Neural cell (in vitro differentiated cells): ENCODE results near the gene NDFIP1. TPM values are rescaled to one million over a fixed set of nuclear protein-coding genes. Genes with fewer than 3 reads are reported as not detected.

Experiments
- H2AFZ ChIP-seq: fragments of 200-600, 300-800 bp; sonication (generic), shearing (Covaris generic); 2 replicates; pipeline ENCODE4 v1.6.0; 2014; ENCODE audit warnings: low read depth, mild to moderate bottlenecking, antibody characterized with exemption, low read length, moderate library complexity
- H3F3A ChIP-seq: fragments of 200-600 bp; shearing (Covaris generic); 2 replicates; pipeline ENCODE4 v1.6.1; 2016; ENCODE audit warnings: mild to moderate bottlenecking, moderate library complexity, mixed read lengths, antibody characterized with exemption, low read length; ENCODE audit not compliant: insufficient read depth, poor library complexity, severe bottlenecking
- H3K27ac ChIP-seq: fragments of 200-600, 300-800 bp; sonication (generic), shearing (Covaris generic); 2 replicates; pipeline ENCODE4 v1.5.1; 2014; ENCODE audit warnings: mild to moderate bottlenecking, low read length, moderate library complexity
- H3K27me3 ChIP-seq: fragments of 300-800, 200-600 bp; sonication (generic), shearing (Covaris generic); 2 replicates; pipeline ENCODE4 v1.6.0; 2014; ENCODE audit warnings: mild to moderate bottlenecking, low read depth, low read length, moderate library complexity; ENCODE audit not compliant: insufficient read depth
- H3K36me3 ChIP-seq: fragments of 300-800, 200-600 bp; sonication (generic), shearing (Covaris generic); 2 replicates; pipeline ENCODE4 v1.5.1; 2014; ENCODE audit warnings: mild to moderate bottlenecking, antibody characterized with exemption, low read length, moderate library complexity; ENCODE audit not compliant: insufficient read depth
- H3K4me2 ChIP-seq: fragments of 300-800, 200-600 bp; sonication (generic), shearing (Covaris generic); 2 replicates; pipeline ENCODE4 v1.6.0; 2014; ENCODE audit warnings: mild to moderate bottlenecking, low read length
- H3K4me3 ChIP-seq: fragments of 300-800, 200-600 bp; sonication (generic), shearing (Covaris generic); 2 replicates; pipeline ENCODE4 v1.5.1; 2014; ENCODE audit warnings: mild to moderate bottlenecking, low read length, moderate library complexity
- H3K79me2 ChIP-seq: fragments of 200-600 bp; shearing (Covaris generic); replicated peaks from 2 replicates; pipeline ENCODE4 v1.6.0; 2014; ENCODE audit warnings: mild to moderate bottlenecking, low read length, moderate library complexity; ENCODE audit not compliant: insufficient read depth
- H3K9ac ChIP-seq: fragments of 300-800, 200-600 bp; sonication (generic), shearing (Covaris generic); 2 replicates; pipeline ENCODE4 v1.6.1; 2016; ENCODE audit warnings: mild to moderate bottlenecking, low read length, mixed read lengths
- H3K9me2 ChIP-seq: fragments of 200-600 bp; shearing (Covaris generic); 2 replicates; pipeline ENCODE4 v1.6.1; 2016; ENCODE audit warnings: mild to moderate bottlenecking, low read length, mixed read lengths; ENCODE audit not compliant: insufficient read depth
- H3K9me3 ChIP-seq: fragments of 200-600, 300-800 bp; sonication (generic), shearing (Covaris generic); 2 replicates; pipeline ENCODE4 v1.6.1; 2016; ENCODE audit warnings: mild to moderate bottlenecking, mixed run types, low read length, moderate library complexity, mixed read lengths
- H4K20me1 ChIP-seq: fragments of 200-600 bp; shearing (Covaris generic); 2 replicates; pipeline ENCODE4 v1.6.1; 2016; ENCODE audit warnings: mild to moderate bottlenecking, mixed run types; ENCODE audit not compliant: insufficient read depth
- EP300 ChIP-seq: fragments of 450-650 bp; conservative IDR thresholded peaks from 2 replicates; pipeline ENCODE4 v1.6.1; 2014; ENCODE audit warnings: antibody characterized with exemption, mild to moderate bottlenecking, moderate library complexity; ENCODE audit not compliant: poor library complexity, severe bottlenecking
- EZH2 ChIP-seq: fragments of 200-600, 300-800 bp; shearing (Covaris generic), sonication (generic); IDR thresholded peaks from 2 replicates; pipeline ENCODE4 v1.6.1; 2014; ENCODE audit warnings: antibody characterized with exemption, low read length, borderline replicate concordance, mild to moderate bottlenecking; ENCODE audit not compliant: insufficient read depth, poor library complexity, severe bottlenecking
- MXI1 ChIP-seq: fragments of 450-650 bp; conservative IDR thresholded peaks from 2 replicates; pipeline ENCODE4 v1.6.1; 2014; ENCODE audit warnings: antibody characterized with exemption, mild to moderate bottlenecking; ENCODE audit not compliant: poor library complexity, severe bottlenecking
- POLR2AphosphoS5 ChIP-seq: IDR thresholded peaks from 2 replicates; pipeline ENCODE4 v1.6.1; 2012
- RAD21 ChIP-seq: fragments of 450-650 bp; conservative IDR thresholded peaks from 2 replicates; pipeline ENCODE4 v1.6.1; 2014; ENCODE audit warnings: antibody characterized with exemption, mild to moderate bottlenecking, moderate library complexity
- SMC3 ChIP-seq: fragments of 450-650 bp; conservative IDR thresholded peaks from 2 replicates; pipeline ENCODE4 v1.6.1; 2014; ENCODE audit warnings: antibody characterized with exemption, mild to moderate bottlenecking, moderate library complexity; ENCODE audit not compliant: poor library complexity
- TAF1 ChIP-seq: IDR thresholded peaks from 2 replicates; pipeline ENCODE4 v1.6.1; 2012; ENCODE audit warnings: low read depth
- polyA plus RNA-seq: library from polyadenylated mRNA; depleted of rRNA; stranded (reverse); fragments of >200 nt; gene quantifications from 2 replicates; pipeline ENCODE4 v1.2.3, GENCODE V29; 2014
- TF ChIP-seq, protein P1 (sequence below): IDR thresholded peaks from 2 replicates; pipeline ENCODE4 v1.6.1; 2012; ENCODE audit warnings: borderline replicate concordance
- TF ChIP-seq, protein P2 (sequence below): fragments of 450-650 bp; IDR thresholded peaks from 2 replicates; pipeline ENCODE4 v1.5.1; 2014; ENCODE audit warnings: antibody characterized with exemption, mild to moderate bottlenecking, moderate library complexity; ENCODE audit not compliant: poor library complexity, severe bottlenecking

NDFIP1 gene
- polyA plus RNA-seq, 1 donor from 2014 or later, result 99.7 TPM

DNA sequence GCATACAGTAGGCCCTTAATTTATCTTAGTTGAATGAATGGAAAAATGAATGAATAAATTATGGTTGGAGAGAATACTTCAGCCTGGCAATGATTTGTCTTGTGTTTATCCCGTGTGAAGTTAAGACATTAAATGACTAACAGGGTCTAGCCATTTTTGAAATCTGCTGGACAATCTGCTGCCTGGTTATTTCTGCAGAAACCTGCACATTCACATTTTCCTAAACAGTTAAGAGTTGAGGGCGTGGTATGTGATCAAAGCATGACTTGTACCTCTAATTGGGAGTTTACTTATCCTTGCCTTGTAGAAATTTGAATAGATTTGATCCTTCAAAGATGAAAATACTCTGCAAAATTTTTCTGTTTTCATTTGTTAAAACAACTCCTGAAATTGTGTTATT, 34.6 kb upstream of the NDFIP1 start:
- no peaks in the 10 kb centered on the region for H3K27me3 ChIP-seq
- no peak overlapping the region for H3K4me3 ChIP-seq
- no peaks in the 10 kb centered on the region for H4K20me1 ChIP-seq
- H3K79me2 ChIP-seq, result no peaks in the 10 kb centered on the region
- TF ChIP-seq EP300 (no peak), POLR2AphosphoS5 (no peak)
- TF ChIP-seq, protein P1, sequence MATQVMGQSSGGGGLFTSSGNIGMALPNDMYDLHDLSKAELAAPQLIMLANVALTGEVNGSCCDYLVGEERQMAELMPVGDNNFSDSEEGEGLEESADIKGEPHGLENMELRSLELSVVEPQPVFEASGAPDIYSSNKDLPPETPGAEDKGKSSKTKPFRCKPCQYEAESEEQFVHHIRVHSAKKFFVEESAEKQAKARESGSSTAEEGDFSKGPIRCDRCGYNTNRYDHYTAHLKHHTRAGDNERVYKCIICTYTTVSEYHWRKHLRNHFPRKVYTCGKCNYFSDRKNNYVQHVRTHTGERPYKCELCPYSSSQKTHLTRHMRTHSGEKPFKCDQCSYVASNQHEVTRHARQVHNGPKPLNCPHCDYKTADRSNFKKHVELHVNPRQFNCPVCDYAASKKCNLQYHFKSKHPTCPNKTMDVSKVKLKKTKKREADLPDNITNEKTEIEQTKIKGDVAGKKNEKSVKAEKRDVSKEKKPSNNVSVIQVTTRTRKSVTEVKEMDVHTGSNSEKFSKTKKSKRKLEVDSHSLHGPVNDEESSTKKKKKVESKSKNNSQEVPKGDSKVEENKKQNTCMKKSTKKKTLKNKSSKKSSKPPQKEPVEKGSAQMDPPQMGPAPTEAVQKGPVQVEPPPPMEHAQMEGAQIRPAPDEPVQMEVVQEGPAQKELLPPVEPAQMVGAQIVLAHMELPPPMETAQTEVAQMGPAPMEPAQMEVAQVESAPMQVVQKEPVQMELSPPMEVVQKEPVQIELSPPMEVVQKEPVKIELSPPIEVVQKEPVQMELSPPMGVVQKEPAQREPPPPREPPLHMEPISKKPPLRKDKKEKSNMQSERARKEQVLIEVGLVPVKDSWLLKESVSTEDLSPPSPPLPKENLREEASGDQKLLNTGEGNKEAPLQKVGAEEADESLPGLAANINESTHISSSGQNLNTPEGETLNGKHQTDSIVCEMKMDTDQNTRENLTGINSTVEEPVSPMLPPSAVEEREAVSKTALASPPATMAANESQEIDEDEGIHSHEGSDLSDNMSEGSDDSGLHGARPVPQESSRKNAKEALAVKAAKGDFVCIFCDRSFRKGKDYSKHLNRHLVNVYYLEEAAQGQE, result no peak
- H3K36me3 ChIP-seq, result no peaks in the 10 kb centered on the region
- no peak overlapping the region for H3K4me2 ChIP-seq
- no peaks in the 10 kb centered on the region for H3K9me3 ChIP-seq
- no peaks in the 10 kb centered on the region for H3K9me2 ChIP-seq
- no peak overlapping the region for H3K9ac ChIP-seq
- H3F3A ChIP-seq, result no peaks in the 10 kb centered on the region
- no peak overlapping the region for H3K27ac ChIP-seq
- H2AFZ ChIP-seq, result no peak overlapping the region

DNA sequence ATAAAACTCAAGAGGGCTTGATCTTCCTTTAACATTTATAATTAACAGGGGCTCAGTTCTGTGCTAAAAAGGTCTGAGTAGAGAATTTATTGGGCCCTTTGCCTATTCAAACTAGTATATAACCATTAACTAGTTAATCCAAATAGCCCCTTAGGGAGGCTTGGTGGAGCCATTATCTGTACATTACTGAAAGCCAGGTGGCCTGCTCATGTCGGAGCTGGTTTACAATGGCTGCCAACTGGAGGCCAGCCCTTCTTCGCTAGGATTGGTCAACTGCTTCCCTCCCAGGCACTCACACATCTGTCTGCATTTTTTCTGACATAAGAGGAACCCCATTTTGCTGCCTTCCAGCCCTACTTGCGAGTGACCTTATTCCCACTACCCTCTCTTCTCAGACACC, 30.4 kb upstream of the NDFIP1 start:
- Histone ChIP-seq H3K27me3 (no peaks in the 10 kb centered on the region), H3K4me2 (no peak overlapping the region), H4K20me1 (no peaks in the 10 kb centered on the region), H3K9ac (no peak overlapping the region), H3K4me3 (no peak overlapping the region), H2AFZ (no peak overlapping the region), H3K79me2 (no peaks in the 10 kb centered on the region), H3K9me3 (no peaks in the 10 kb centered on the region), H3K9me2 (no peaks in the 10 kb centered on the region), H3K36me3 (no peaks in the 10 kb centered on the region), H3K27ac (no peak overlapping the region), H3F3A (no peaks in the 10 kb centered on the region)
- TF ChIP-seq TAF1 (no peak), SMC3 (no peak), RAD21 (no peak), EZH2 (no peak), MXI1 (no peak)
- TF ChIP-seq, protein P2, sequence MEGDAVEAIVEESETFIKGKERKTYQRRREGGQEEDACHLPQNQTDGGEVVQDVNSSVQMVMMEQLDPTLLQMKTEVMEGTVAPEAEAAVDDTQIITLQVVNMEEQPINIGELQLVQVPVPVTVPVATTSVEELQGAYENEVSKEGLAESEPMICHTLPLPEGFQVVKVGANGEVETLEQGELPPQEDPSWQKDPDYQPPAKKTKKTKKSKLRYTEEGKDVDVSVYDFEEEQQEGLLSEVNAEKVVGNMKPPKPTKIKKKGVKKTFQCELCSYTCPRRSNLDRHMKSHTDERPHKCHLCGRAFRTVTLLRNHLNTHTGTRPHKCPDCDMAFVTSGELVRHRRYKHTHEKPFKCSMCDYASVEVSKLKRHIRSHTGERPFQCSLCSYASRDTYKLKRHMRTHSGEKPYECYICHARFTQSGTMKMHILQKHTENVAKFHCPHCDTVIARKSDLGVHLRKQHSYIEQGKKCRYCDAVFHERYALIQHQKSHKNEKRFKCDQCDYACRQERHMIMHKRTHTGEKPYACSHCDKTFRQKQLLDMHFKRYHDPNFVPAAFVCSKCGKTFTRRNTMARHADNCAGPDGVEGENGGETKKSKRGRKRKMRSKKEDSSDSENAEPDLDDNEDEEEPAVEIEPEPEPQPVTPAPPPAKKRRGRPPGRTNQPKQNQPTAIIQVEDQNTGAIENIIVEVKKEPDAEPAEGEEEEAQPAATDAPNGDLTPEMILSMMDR, result no peak

DNA sequence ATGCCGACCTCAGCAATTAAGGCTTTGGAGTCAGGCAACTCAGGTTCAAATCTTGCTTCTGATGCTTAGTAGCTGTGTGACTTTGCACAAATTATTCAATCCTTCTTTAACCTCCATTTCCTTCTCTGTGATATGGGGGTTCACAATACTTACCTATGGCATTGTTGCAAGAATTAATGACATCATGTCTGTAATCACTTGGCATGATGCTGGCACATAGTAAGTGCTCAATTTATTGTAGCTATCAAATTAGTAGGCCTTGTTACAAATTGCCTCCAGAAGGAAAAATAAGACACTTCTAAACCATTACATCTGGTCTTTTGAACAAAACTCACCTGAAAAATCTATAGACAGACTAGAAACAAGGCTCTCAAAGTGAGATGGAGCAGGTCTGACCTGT, 29.9 kb upstream of the NDFIP1 start:
- H3K36me3 ChIP-seq, result no peaks in the 10 kb centered on the region
- no peak overlapping the region for H2AFZ ChIP-seq
- H3K4me3 ChIP-seq, result no peak overlapping the region
- H3K27me3 ChIP-seq, result no peaks in the 10 kb centered on the region
- no peak overlapping the region for H3K4me2 ChIP-seq
- H3K9me2 ChIP-seq, result no peaks in the 10 kb centered on the region
- H3F3A ChIP-seq, result no peaks in the 10 kb centered on the region
- no peak overlapping the region for H3K9ac ChIP-seq
- no peaks in the 10 kb centered on the region for H3K9me3 ChIP-seq
- H3K79me2 ChIP-seq, result no peaks in the 10 kb centered on the region
- H3K27ac ChIP-seq, result no peak overlapping the region
- no peaks in the 10 kb centered on the region for H4K20me1 ChIP-seq
- no peak for TF ChIP-seq MXI1
- TF ChIP-seq EZH2, result no peak
- TF ChIP-seq, protein P1, result no peak
- TF ChIP-seq EP300, result no peak
